HL-60 (cell line): ENCODE data around the gene MYO10.

ENCODE experiments used
- TF ChIP-seq, protein P1 (sequence below): IDR thresholded peaks from one replicate; pipeline ENCODE4 v1.5.1; 2011; ENCODE audit warnings: low read length, control low read depth, inconsistent platforms; ENCODE audit not compliant: insufficient read depth
- TF ChIP-seq, protein P2 (sequence below): IDR thresholded peaks from 2 replicates; pipeline ENCODE4 v1.6.1; 2012; ENCODE audit warnings: low read depth; ENCODE audit not compliant: insufficient replicate concordance

DNA sequence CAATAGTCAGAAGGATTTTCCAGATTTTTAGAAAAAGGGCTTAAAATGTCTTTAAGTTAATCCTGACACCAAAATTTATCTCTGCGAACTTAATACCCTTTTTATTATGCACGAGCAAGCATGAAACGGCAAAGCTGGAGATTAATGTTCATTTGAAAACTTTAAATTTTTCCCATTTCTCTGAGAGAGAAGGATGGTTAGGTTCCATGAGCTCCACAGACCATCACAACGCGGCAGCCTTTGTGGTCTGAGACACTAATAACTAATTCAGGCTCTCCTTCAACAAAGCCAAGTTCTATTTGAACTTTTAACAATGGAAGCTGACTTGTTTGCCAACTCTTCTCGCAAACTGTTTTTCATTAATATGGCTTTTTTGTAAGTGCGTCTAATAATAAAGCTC, 94.7 kb downstream of the MYO10 start:
- TF ChIP-seq, protein P1, sequence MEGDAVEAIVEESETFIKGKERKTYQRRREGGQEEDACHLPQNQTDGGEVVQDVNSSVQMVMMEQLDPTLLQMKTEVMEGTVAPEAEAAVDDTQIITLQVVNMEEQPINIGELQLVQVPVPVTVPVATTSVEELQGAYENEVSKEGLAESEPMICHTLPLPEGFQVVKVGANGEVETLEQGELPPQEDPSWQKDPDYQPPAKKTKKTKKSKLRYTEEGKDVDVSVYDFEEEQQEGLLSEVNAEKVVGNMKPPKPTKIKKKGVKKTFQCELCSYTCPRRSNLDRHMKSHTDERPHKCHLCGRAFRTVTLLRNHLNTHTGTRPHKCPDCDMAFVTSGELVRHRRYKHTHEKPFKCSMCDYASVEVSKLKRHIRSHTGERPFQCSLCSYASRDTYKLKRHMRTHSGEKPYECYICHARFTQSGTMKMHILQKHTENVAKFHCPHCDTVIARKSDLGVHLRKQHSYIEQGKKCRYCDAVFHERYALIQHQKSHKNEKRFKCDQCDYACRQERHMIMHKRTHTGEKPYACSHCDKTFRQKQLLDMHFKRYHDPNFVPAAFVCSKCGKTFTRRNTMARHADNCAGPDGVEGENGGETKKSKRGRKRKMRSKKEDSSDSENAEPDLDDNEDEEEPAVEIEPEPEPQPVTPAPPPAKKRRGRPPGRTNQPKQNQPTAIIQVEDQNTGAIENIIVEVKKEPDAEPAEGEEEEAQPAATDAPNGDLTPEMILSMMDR, result no peak
- TF ChIP-seq, protein P2, sequence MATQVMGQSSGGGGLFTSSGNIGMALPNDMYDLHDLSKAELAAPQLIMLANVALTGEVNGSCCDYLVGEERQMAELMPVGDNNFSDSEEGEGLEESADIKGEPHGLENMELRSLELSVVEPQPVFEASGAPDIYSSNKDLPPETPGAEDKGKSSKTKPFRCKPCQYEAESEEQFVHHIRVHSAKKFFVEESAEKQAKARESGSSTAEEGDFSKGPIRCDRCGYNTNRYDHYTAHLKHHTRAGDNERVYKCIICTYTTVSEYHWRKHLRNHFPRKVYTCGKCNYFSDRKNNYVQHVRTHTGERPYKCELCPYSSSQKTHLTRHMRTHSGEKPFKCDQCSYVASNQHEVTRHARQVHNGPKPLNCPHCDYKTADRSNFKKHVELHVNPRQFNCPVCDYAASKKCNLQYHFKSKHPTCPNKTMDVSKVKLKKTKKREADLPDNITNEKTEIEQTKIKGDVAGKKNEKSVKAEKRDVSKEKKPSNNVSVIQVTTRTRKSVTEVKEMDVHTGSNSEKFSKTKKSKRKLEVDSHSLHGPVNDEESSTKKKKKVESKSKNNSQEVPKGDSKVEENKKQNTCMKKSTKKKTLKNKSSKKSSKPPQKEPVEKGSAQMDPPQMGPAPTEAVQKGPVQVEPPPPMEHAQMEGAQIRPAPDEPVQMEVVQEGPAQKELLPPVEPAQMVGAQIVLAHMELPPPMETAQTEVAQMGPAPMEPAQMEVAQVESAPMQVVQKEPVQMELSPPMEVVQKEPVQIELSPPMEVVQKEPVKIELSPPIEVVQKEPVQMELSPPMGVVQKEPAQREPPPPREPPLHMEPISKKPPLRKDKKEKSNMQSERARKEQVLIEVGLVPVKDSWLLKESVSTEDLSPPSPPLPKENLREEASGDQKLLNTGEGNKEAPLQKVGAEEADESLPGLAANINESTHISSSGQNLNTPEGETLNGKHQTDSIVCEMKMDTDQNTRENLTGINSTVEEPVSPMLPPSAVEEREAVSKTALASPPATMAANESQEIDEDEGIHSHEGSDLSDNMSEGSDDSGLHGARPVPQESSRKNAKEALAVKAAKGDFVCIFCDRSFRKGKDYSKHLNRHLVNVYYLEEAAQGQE, result no peak
